Left lung (tissue), 10 donors: ENCODE data around the gene FPR2. TPM values are rescaled to one million over a fixed set of nuclear protein-coding genes. Genes with fewer than 3 reads are reported as not detected.

Experiments used
- ATAC-seq: fragments of 200-7000 bp; cut with Tn5 transposase; one replicate; pipeline ENCODE4 v1.9.1; 2020; ENCODE audit warnings: moderate library complexity
- DNase-seq, 4 donors: peaks; one replicate each; pipeline ENCODE4 v3.0.0-alpha.2; 2013 to 2020
- H3K27ac ChIP-seq, 2 donors: fragments of 200-600 bp; sonication (generic) in 1 of 2; one replicate each; pipeline versions ENCODE4 v1.5.0 to v1.8.0; 2020 to 2021
- H3K27me3 ChIP-seq, 2 donors: fragments of 200-600 bp; sonication (generic) in 1 of 2; one replicate each; pipeline versions ENCODE4 v1.5.0 to v1.8.0; 2020 to 2021
- H3K36me3 ChIP-seq, 2 donors: fragments of 200-600 bp; sonication (generic) in 1 of 2; one replicate each; pipeline versions ENCODE4 v1.5.0 to v1.8.0; 2020 to 2021
- H3K4me1 ChIP-seq, 2 donors: fragments of 200-600 bp; one replicate each; pipeline ENCODE4 v1.8.0; 2021
- H3K4me3 ChIP-seq, 2 donors: fragments of 200-600 bp; sonication (generic) in 1 of 2; one replicate each; pipeline versions ENCODE4 v1.5.0 to v1.8.0; 2020 to 2021; ENCODE audit warnings: mild to moderate bottlenecking in 1 of 2
- H3K9me3 ChIP-seq, 2 donors: fragments of 200-600 bp; sonication (generic) in 1 of 2; one replicate each; pipeline versions ENCODE4 v1.5.0 to v1.8.0; 2020 to 2021
- intact Hi-C, 2 donors: fragments of 100-400 bp; cut with DNase I; formaldehyde crosslinking; loops; one replicate each; pipeline versions ENCODE4 v1.11.2 to v1.14.2; 2022
- polyA plus RNA-seq, 6 donors: library from polyadenylated mRNA; unstranded; fragments of 120-200 nt; gene quantifications; one replicate each; pipeline ENCODE4 v1.2.1, GENCODE V29; 2013; ENCODE audit not compliant: insufficient read length in 6 of 6
- total RNA-seq, 2 donors: library from RNA; stranded (reverse); fragmentation: NEBNext Ultra II Directional; extraction: Animal tissue kit (Norgen Biotek cat#: 25700); gene quantifications; one replicate each; pipeline ENCODE4 v1.2.1, GENCODE V29; 2021
- TF ChIP-seq, protein P1 (sequence below), 2 donors: fragments of 200-600 bp; sonication (generic) in 1 of 2; IDR thresholded peaks; one replicate each; pipeline versions ENCODE4 v1.5.0 to v1.8.0; 2021; ENCODE audit warnings: antibody characterized with exemption in 2 of 2
- donor health status: DM: no; HTN: yes; CAD: no.
- donor health status: DM: no; HTN: no; CAD: no.

FPR2 gene
- total and polyA plus RNA-seq, 8 donors = 0.14 to 41.7 (median 0.29) TPM

DNA sequence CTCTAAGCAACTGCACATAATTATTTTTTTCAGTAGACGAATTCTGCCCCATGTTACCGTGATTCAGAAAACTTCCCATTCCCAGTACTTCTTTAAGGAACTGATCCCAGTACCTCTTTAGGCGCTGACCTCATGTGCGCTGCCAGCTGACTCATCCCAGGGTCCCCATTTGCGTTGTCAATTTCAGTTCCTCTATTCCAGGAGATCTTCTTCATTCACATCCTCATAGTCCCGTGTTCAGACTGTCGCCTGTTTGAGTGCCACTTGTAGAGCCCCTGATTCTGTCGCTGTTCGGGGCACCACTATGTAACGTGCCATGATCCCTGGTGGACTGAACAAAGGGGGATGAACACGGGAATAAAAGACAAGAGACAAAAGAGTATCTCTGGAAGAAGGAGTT lies 50.4 kb downstream of the FPR2 start:
- ATAC-seq = peak; percentile 70
- Histone ChIP-seq H3K36me3 (no peaks in the 10 kb centered on the region), H3K27ac (peak overlapping the region; percentile 61 to 67), H3K4me1 (peaks cover 0 to 42% of the 10 kb centered on the region in 2 donors), H3K4me3 (no peak overlapping the region), H3K27me3 (no peaks in the 10 kb centered on the region), H3K9me3 (peaks cover 0 to 2% of the 10 kb centered on the region in 2 donors)
- peak in 1 of 4 donors; percentile 78 for DNase-seq
- TF ChIP-seq, protein P1, sequence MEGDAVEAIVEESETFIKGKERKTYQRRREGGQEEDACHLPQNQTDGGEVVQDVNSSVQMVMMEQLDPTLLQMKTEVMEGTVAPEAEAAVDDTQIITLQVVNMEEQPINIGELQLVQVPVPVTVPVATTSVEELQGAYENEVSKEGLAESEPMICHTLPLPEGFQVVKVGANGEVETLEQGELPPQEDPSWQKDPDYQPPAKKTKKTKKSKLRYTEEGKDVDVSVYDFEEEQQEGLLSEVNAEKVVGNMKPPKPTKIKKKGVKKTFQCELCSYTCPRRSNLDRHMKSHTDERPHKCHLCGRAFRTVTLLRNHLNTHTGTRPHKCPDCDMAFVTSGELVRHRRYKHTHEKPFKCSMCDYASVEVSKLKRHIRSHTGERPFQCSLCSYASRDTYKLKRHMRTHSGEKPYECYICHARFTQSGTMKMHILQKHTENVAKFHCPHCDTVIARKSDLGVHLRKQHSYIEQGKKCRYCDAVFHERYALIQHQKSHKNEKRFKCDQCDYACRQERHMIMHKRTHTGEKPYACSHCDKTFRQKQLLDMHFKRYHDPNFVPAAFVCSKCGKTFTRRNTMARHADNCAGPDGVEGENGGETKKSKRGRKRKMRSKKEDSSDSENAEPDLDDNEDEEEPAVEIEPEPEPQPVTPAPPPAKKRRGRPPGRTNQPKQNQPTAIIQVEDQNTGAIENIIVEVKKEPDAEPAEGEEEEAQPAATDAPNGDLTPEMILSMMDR (IDR thresholded peaks at IDR 0.05) = no peak
- intact Hi-C loops = no loop called here

DNA sequence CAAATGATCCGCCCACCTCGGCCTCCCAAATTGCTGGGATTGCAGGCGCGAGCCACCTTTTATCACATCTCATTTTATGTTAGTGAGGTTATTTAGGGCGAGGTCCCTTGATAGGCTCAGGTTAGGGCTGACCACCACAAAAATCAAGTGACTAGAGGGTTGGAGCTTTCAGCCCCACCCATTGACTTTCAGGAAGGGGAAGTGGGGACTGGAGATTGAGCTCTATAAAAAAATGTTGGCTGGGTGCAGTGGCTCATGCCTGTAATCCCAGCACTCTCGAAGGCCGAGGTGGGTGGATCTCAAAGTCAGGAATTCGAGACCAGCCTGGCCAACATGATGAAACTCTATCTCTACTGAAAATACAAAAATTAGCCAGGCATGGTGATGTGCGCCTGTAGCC lies 54.1 kb downstream of the FPR2 start:
- no peak overlapping the region for H3K4me3 ChIP-seq
- H3K27me3 ChIP-seq = no peaks in the 10 kb centered on the region
- DNase-seq (no peak), ATAC-seq (peak; percentile 43)
- intact Hi-C loops = no loop called here
- peak overlapping the region in 1 of 2 donors; percentile 19 for H3K27ac ChIP-seq
- peaks cover 0 to 2% of the 10 kb centered on the region in 2 donors for H3K9me3 ChIP-seq
- H3K4me1 ChIP-seq = peaks cover 5 to 21% of the 10 kb centered on the region in 2 donors
- TF ChIP-seq, protein P1 (IDR thresholded peaks at IDR 0.05) = no peak
- H3K36me3 ChIP-seq = no peaks in the 10 kb centered on the region

DNA sequence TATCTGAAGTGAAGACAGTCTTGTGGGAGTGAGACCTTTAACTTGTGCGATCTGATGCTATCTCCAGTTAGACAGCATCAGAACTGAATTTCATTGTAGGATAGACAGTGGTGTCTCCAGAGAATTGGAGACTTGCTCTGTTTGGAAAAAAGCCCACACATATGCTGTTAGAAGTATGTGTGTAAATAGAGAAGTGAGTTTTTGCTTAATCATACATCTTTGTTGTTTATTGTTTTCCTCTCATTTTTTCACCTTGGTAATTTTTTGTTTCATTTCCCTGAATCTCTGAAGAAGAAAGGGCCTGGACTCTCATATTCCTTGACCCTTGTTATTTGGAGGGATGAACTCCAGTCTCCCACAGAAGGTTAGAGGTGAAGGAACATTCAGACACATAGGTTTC lies 55.7 kb downstream of the FPR2 start:
- H3K9me3 ChIP-seq = peaks cover 0 to 2% of the 10 kb centered on the region in 2 donors
- TF ChIP-seq, protein P1 (IDR thresholded peaks at IDR 0.05) = no peak
- H3K4me1 ChIP-seq = peaks cover 5 to 14% of the 10 kb centered on the region in 2 donors
- H3K27me3 ChIP-seq = no peaks in the 10 kb centered on the region
- peak overlapping the region in 1 of 2 donors; percentile 9 for H3K27ac ChIP-seq
- ATAC-seq = no peak
- no peak for DNase-seq
- H3K4me3 ChIP-seq = no peak overlapping the region
- H3K36me3 ChIP-seq = no peaks in the 10 kb centered on the region
- intact Hi-C loops = no loop called here

DNA sequence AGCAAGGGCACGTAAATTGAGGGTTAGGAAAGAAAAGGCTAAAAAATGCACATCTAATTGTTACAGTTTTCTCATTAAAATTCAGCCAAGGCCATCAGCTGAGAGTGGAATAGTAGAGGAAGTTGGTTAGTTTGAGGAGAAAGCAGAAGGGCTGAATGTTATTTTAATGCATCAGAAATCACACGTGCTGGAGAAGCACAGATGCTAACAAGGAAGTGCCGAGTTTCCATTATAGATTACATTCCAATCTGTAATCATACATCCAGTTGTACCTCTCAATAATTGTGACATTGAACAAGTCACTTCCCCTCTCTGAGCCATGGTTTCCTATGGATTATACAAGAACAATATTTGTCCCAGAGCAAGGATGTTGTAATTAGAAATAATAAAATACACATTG lies 59.0 kb downstream of the FPR2 start:
- H3K4me1 ChIP-seq = peaks cover 5 to 32% of the 10 kb centered on the region in 2 donors
- H3K27me3 ChIP-seq = no peaks in the 10 kb centered on the region
- no peaks in the 10 kb centered on the region for H3K36me3 ChIP-seq
- DNase-seq (no peak), ATAC-seq (no peak)
- no peak overlapping the region for H3K4me3 ChIP-seq
- peaks cover 0 to 7% of the 10 kb centered on the region in 2 donors for H3K9me3 ChIP-seq
- TF ChIP-seq, protein P1 (IDR thresholded peaks at IDR 0.05) = no peak
- peak overlapping the region; percentile 20 to 78 for H3K27ac ChIP-seq
- intact Hi-C loops = no loop called here

Other genes with a start within 250 kb of the FPR2 start
- gene SIGLEC6, start 229.5 kb upstream of the FPR2 start, total RNA-seq = 1 to 10 TPM; 1.0 to 3.2 TPM
- gene SIGLEC6, start 229.5 kb upstream of the FPR2 start, polyA plus RNA-seq = under 1 TPM in 5 of 6 donors, not detected in 1; 0.10 to 0.42 (median 0.24) TPM
- gene ZNF175, start 189.9 kb upstream of the FPR2 start, total RNA-seq = 10 to 100 TPM in 1 of 2 donors, 1 to 10 TPM in 1; 9.4 to 13.3 TPM
- 10 to 100 TPM; 16.4 to 22.1 (median 18.1) TPM for gene ZNF175, start 189.9 kb upstream of the FPR2 start, polyA plus RNA-seq
- gene SIGLEC5, start 130.8 kb upstream of the FPR2 start, total RNA-seq = 10 to 100 TPM in 1 of 2 donors, not detected in 1; 11.0 TPM
- gene SIGLEC5, start 130.8 kb upstream of the FPR2 start, polyA plus RNA-seq = under 1 TPM in 4 of 6 donors, not detected in 2; 0.50 to 0.56 (median 0.53) TPM
- 10 to 100 TPM; 13.4 to 59.9 TPM for gene SIGLEC14, start 114.4 kb upstream of the FPR2 start, total RNA-seq
- gene SIGLEC14, start 114.4 kb upstream of the FPR2 start, polyA plus RNA-seq = 1 to 10 TPM in 4 of 6 donors, under 1 TPM in 2; 0.50 to 2.3 (median 1.7) TPM
- gene SPACA6, start 67.8 kb upstream of the FPR2 start, total RNA-seq = 10 to 100 TPM; 15.9 to 27.3 TPM
- gene SPACA6, start 67.8 kb upstream of the FPR2 start, polyA plus RNA-seq = 10 to 100 TPM; 13.5 to 24.9 (median 20.1) TPM
- gene HAS1, start 37.2 kb upstream of the FPR2 start, total RNA-seq = under 1 TPM; 0.26 to 0.50 TPM
- gene HAS1, start 37.2 kb upstream of the FPR2 start, polyA plus RNA-seq = 1 to 10 TPM in 1 of 6 donors, under 1 TPM in 5; 0.10 to 1.4 (median 0.65) TPM
- 100 to 1,000 TPM in 1 of 2 donors, 10 to 100 TPM in 1; 20.0 to 193 TPM for gene FPR1, start 9.3 kb upstream of the FPR2 start, total RNA-seq
- 1 to 10 TPM; 1.6 to 3.8 (median 2.2) TPM for gene FPR1, start 9.3 kb upstream of the FPR2 start, polyA plus RNA-seq
- gene FPR3, start 34.0 kb downstream of the FPR2 start, total RNA-seq = 10 to 100 TPM; 28.6 to 75.0 TPM
- gene FPR3, start 34.0 kb downstream of the FPR2 start, polyA plus RNA-seq = 1 to 10 TPM in 4 of 6 donors, under 1 TPM in 2; 0.79 to 1.5 (median 1.1) TPM
- gene ZNF577, start 126.8 kb downstream of the FPR2 start, total RNA-seq = 10 to 100 TPM in 1 of 2 donors, 1 to 10 TPM in 1; 8.5 to 11.8 TPM
- gene ZNF577, start 126.8 kb downstream of the FPR2 start, polyA plus RNA-seq = 10 to 100 TPM; 42.5 to 50.9 (median 43.9) TPM
- 10 to 100 TPM in 1 of 2 donors, 1 to 10 TPM in 1; 8.7 to 11.9 TPM for gene ZNF649, start 143.8 kb downstream of the FPR2 start, total RNA-seq
- 10 to 100 TPM; 24.0 to 29.6 (median 27.4) TPM for gene ZNF649, start 143.8 kb downstream of the FPR2 start, polyA plus RNA-seq
- 1 to 10 TPM; 7.0 to 7.7 TPM for gene ZNF613, start 166.3 kb downstream of the FPR2 start, total RNA-seq
- gene ZNF613, start 166.3 kb downstream of the FPR2 start, polyA plus RNA-seq = 10 to 100 TPM; 11.5 to 15.5 (median 13.9) TPM
- 10 to 100 TPM in 1 of 2 donors, 1 to 10 TPM in 1; 7.8 to 12.5 TPM for gene ZNF350, start 225.7 kb downstream of the FPR2 start, total RNA-seq
- 10 to 100 TPM; 17.5 to 25.8 (median 21.4) TPM for gene ZNF350, start 225.7 kb downstream of the FPR2 start, polyA plus RNA-seq
- 1 to 10 TPM; 8.7 to 10.0 TPM for gene ZNF615, start 247.0 kb downstream of the FPR2 start, total RNA-seq
- gene ZNF615, start 247.0 kb downstream of the FPR2 start, polyA plus RNA-seq = 10 to 100 TPM; 20.1 to 27.0 (median 22.4) TPM